ENCODE data around the gene CDK16.
"Not testable (repeated sequence)": the region's sequence is repeated elsewhere in the genome, so short reads cannot be mapped to it uniquely, and the experiment has no call there.

The CDK16 gene

DNA sequence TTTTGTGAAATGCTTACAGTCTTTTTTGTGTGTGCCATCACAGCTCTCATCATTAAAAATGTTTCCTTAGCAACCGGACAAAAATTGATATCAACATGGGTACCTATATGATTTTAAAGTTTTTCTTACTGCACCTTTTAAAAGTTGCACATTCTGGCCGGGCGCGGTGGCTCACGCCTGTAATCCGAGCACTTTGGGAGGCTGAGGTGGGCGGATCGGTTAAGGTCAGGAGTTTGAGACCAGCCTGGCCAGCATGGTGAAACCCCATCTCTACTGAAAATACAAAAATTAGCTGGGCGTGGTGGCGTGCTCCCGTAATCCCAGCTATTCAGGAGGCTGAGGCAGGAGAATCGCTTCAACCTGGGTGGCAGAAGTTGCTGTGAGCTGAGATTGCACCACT is 39.1 kb downstream of the CDK16 start:
- DNase-seq, result not testable (repeated sequence)

DNA sequence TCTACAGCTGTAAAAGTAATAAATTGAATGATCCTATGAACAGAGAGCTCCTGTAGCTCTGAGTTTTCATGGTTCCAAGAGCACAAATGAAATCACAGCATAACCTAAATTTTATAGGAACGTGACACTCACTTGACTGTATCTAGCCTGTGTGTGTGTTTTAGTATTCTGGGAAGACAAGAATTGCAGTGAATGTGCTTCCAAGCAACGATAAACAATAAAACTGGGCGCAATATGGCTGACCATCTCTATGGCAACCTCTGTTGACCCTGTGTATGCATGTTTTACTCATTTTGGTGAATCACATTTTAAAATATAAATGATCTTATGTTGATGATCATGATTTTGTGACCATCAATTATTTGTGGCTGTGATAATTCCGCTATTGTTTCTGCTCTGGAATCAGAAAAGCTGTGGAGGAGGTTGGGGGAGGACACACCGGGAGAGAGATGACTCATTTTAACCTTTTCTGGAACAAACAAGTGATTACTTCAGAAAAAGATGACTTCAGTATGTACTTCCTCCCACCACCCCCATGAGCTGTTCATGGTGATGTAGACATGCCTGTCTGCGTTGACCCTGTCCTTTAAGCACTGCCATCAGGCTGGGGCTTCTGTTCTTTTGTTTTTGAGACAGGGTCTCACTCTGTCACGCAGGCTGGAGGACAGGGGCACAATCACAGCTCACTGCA is 46.1 kb downstream of the CDK16 start:
- DNase-seq, result peak; percentile 28

DNA sequence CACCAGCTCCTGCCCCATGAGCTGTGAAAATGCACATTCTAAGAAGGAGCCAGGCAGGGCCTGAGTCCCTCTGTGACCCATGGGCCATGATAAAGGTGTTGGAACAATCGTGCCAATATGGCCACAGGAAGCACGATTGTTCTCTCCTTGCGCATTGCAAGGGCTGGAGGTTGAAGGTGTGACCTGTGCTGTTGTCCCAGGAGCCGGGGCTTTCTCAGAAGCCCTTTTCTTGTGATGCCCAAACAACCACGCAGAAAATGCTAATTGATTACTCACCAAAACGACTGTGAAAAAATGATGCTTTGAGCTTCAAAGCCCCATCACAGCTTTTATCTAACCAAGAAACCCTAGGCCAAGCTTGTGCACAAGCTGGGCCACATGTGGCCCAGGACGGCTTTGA is 48.2 kb downstream of the CDK16 start:
- DNase-seq, result no peak

DNA sequence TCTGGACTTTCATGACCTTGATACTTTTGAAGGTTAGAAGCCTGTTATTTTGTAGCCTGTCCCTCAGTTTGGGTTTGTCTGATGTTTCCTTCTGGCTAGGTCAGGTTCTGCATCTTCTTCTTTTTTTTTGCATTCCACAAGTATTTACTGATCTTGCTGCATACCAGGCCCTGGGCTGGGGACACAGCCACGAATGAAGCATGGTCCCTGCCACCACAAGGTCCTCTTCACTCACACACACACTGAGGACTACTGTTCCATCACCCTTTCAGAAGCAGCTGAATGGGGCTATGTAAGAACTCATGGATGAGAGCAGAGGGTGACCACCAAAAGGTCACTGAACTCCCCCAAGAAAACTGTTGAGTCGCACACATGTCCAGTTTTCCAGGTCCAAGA is 53.5 kb downstream of the CDK16 start:
- DNase-seq, result no peak

DNA sequence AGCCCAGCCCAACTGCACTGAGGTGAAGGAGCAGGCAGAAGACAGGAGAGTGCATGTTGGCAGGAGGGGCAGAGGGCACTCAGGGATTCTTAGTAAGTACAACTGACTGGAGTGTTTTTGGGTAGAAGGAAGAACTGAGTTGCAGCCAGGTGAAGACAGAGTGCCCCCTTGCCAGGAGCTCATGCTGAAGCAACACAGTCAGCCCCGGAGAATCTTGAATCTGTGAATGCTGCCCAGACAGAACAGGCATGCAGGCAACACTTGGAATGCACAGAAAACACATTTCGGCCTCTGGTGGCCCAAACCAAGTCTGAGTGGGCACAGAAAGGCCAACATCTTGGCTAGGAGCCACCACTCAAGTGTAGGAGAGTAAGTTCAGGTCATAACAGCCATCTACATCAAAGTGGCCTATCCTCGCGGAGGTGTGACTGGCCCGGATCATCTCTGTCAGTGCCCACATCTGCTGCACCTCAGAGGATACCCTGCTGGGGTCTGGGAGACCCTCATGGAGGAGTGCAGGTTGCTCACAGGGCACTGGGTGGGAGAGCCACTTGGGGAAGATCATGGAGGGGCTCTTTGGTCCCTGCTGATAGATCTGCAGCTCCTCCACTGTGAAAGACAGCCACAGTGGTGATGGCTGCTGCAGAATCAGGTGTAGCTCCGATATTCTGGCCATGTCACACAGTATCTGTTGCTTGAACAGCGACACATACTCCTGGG is 54.7 kb downstream of the CDK16 start:
- DNase-seq, result no peak

DNA sequence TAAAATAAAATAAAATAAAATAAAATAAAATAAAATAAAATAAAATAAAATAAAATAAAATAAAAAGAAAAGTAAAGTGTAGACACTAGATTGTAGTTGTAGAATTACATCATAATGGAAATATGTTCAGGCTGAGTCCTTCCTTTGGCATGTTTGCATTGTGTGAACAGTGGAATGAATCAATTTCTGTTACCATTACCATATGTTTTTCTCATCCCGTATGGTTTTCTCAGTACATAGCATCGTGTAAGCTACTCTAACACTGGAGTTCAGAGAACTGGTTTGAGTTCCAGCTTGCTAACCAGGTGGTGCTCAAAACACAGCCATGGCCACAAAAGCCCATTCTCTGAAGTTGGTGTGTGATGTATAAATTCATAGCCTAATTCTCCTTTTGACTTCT is 60.2 kb downstream of the CDK16 start:
- peak; percentile 80 for DNase-seq
